Measurements from ENCODE around the gene DCP2. TPM values are rescaled to one million over a fixed set of nuclear protein-coding genes. Genes with fewer than 3 reads are reported as not detected.

DCP2 gene
- total RNA-seq, 1 donor from 2014 or later = 19.2 TPM

DNA sequence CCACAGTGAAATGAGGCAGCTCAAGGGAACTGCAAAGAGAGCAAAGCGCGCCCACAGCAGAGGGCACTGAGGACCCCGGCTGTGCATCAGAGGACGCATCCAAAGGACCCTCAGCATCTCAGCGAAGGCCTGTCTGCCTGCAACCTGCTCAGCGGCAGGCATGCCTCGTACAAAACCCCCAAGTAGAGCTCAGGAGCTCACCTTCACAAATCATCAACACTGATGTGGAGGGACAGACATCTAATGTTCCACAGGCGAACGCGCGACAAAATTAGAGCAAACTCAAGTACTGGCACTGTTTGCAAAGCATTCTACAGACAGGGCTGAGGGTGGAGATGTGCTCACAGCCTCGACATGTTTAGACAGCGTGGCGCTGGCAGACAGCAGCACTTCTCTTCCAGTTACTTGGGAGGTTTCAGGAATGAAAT lies 81.0 kb downstream of the DCP2 start:
- intact Hi-C loops (cut with DNase I) = no loop called here
- no peak for DNase-seq
- peak; percentile 38 for ATAC-seq (ENCODE audit: poor library complexity)

DNA sequence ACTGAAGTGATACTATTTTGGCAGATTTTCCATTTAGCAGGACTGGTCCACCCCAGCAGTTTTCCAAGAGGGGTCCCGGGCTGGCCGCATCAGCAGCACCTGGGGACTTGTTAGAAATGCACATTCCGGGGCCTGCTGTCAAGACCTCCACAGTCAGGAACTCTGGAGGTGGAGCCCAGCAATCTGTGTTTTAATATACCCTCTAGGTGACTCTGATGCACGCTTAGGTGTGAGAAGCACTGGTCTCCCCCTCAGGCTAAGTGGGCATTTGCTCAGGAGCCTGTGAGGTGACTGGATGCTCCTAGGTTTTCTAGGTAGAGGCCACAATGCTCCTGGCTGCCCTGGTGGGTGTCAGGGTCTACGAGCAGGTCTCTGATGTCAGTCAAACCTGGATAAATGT lies 81.7 kb downstream of the DCP2 start:
- intact Hi-C loops (cut with DNase I) = no loop called here
- ATAC-seq (ENCODE audit: poor library complexity) (no peak), DNase-seq (no peak)

DNA sequence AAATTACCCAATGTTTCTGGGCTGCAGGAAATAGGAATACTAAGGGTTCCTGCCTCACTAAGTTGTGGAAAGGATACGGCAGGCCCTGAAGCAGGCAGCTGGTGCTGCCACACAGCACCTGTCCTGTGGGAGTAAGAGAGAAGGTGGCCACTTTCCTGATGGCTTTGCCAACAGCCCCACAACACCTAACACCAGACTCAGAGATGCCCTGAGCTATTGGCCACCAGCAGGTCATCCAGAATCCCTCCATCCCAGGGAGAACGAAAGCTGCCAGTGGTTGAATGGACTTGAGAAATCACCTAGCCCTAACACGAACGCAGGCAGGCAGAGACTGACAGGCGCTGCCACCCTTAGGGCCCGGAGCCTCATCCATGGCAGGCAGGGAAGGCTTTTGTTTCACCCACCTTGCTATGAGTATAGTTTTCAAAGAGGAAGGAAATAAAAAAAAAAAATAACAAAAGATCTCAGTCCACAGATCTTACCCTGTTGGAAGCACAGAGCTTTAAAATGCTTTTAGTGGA lies 82.2 kb downstream of the DCP2 start:
- DNase-seq (no peak), ATAC-seq (ENCODE audit: poor library complexity) (no peak)
- intact Hi-C loops (cut with DNase I) = no loop called here

DNA sequence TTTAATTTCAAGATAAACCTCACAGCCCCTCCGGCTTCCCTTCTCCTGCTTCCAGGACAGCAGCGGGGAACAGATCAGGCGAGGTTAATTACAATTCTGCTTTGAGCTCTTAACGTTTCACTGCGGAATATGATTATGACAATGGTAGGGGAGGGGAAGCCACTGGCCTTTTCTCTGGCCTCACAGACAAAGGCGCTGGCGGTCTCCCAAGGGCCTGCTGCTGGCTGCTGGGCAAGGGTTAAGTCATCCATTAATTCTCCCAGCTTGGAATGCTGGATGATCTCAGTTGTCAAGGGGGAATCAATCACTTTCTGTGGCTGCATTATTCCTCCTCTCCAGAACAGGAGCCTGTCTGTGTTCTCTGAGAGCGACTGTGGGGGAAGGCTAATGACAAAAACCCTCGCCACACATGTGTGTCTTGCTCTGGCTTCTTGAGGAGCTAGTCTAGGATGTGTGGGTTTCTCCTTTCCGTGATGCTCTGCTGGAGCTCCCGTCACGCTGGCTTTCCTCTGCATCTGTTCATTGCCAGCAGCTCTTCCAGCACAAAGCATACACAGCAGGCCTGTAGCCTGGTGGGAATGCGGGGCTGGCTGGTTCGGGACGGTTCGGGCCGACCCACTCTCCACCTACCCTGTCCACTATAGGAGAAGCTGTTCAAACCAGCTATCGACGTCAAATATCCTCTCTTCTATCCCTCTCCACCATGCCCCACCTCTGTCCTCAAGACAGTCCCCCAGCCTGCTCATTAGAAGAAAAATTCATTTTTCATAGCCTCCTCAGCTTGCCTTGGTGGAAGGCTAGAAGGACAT lies 82.8 kb downstream of the DCP2 start:
- intact Hi-C loops (cut with DNase I) = no loop called here
- peak; percentile 76 for DNase-seq
- peak; percentile 41 for ATAC-seq (ENCODE audit: poor library complexity)

DNA sequence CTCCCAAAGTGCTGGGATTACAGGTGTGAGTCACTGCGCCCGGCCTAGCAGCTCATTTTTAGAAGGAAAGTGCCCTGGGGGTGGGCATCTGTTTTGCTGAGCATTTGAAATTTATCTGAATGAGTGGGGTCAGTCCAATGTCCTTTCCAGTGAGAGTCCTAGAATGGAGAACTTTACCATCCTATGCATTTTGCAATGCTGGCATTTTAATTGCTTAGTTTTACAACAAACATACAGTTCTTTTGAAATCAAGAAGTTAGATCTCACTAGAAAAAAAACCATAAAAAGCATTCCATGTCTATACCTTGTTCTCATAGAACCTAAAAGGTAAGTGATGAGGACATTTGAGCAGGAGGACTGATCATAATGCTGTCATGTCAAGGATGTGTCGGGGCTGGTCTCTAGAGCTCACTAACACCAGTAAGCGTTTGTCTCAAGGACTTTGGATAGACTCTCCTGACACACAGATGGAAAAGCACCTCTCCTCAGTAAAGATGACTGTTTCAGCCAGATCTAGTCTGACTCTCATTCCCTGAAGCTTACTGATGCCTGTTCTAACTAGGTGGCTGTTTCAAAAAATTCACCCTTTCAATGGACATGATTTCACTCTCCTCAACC lies 83.9 kb downstream of the DCP2 start:
- DNase-seq = no peak
- intact Hi-C loops (cut with DNase I) = no loop called here
- no peak for ATAC-seq (ENCODE audit: poor library complexity)

DNA sequence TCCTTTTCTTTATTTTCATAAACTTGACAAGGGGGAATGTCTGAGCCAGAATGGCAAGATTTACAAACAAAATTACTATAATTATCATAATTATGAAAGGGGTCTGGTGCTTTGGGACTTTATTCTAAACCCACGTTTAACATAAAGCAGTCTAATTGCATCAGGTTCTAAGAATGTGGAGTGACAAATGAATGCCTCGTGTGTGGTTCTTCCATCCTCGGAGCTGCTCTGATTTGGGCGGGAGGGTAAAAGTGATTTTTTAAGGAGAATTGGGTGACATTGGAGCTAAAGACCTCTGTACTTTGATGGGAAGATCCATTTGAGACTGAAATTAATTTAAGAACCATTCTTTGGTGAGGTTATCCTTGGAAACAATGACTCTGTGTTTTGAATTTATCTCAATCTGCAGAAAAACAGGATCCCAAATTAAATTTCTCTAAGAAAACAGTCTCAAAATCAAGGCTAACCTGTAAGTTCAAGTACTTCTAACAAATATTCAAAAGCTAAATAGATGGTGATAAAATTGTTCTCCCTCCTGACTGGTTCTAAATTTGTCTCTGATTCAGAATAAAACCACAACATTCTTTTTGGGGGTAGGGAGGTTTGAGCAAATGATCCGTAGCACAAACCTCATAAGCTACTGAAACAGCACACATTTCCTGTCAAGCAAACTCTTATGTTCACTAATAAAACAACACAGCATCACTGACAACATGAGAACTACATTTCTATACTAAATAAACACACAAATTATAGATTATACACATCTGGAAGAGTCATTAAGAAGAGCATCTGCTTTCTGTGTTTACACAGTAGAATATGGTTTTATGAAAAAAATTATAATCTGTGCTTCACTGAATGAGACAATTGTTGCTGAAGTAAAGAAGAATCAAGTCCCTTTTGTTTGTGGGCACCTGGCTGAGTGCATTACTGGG lies 85.5 kb downstream of the DCP2 start:
- intact Hi-C loops (cut with DNase I) = no loop called here
- DNase-seq = no peak
- no peak for ATAC-seq (ENCODE audit: poor library complexity)

DNA sequence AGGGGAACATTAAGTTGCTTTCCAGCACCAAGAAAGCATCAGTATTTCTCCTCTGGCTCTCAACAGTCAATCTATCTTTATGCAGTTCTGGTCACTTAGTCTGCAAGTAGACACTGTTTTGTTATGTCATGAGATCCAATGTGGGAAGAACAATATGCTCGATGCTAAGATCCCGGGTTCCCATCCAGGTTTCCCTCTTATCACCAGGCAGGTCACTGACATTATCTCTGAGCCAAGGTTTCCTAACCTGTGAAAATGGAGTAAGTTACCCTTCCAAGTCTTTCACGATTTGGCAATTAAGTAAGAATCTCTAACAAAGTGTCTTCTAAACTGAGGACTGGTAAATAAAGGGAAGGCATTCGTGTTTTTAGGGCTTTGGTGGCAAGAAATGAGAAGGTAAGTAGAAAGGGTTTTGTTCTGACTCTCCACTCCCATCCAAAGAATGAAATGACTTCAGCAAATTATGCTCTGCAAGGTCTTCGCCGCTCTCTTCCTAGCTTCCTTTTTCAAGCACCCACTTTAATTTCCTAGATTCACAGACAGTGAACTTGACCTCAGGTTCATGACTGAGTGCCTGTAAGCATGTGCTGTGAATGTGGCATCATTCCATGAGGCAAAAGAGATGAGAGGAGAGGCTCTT lies 86.4 kb downstream of the DCP2 start:
- DNase-seq = no peak
- intact Hi-C loops (cut with DNase I) = no loop called here
- no peak for ATAC-seq (ENCODE audit: poor library complexity)

DNA sequence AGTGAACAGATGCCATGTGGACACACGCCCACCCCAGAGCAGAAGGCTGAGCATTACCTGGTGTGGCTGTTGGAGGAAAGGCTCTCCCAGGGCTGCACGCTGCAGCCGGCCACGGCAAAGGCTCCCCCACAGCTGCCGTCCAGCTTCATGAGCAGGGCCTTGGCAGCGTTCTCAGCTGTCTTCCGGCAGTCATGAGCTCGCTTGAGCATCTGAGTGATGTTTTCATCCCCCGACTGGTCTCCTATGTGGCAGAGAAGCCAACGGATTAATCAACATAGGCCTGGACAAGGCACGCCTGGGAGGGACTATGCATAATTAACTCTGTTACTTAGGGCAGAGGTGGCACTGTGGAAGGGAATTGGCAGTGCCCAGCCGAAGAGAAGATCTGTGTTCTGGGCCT lies 87.3 kb downstream of the DCP2 start:
- intact Hi-C loops (cut with DNase I) = no loop called here
- no peak for DNase-seq
- ATAC-seq (ENCODE audit: poor library complexity) = peak; percentile 37

DNA sequence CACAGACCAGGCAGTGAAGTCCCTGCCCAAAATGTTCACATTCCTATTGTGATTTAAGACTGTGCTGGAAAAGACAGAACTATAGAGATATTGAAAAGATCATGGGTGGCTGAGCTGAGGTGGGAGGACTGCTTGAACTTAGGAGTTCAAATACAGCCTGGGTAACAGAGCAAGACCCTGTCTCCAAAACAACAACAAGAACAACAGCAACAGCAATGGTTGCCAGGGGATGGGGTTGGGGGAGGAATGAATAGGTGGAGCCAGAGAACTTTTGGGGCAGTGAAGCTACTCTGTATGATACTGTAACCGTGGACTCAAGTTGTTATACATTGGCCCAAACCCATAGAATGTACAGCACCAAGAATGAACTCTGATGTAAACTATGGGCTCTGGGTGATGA lies 88.2 kb downstream of the DCP2 start:
- intact Hi-C loops (cut with DNase I) = no loop called here
- ATAC-seq (ENCODE audit: poor library complexity) (no peak), DNase-seq (no peak)

DNA sequence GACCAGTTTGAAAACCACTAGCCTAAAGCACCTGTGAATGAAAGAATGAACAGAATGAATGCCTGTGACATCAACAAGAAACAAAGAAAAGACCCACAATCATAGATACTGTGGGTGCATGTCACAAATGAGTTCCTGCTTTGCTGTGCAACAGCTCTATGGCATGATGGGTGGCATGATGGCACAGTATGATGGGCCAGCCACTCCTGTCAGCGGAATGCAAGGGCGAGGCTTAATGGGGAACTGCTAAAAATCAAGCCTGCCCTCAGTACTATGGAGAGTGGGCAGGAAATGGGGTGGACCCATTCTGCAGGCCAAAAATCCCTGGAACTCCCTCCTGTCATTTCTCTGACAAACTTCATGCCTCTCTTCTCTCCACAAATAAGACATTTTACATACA lies 89.0 kb downstream of the DCP2 start:
- ATAC-seq (ENCODE audit: poor library complexity) = no peak
- intact Hi-C loops (cut with DNase I) = no loop called here
- DNase-seq = no peak

DNA sequence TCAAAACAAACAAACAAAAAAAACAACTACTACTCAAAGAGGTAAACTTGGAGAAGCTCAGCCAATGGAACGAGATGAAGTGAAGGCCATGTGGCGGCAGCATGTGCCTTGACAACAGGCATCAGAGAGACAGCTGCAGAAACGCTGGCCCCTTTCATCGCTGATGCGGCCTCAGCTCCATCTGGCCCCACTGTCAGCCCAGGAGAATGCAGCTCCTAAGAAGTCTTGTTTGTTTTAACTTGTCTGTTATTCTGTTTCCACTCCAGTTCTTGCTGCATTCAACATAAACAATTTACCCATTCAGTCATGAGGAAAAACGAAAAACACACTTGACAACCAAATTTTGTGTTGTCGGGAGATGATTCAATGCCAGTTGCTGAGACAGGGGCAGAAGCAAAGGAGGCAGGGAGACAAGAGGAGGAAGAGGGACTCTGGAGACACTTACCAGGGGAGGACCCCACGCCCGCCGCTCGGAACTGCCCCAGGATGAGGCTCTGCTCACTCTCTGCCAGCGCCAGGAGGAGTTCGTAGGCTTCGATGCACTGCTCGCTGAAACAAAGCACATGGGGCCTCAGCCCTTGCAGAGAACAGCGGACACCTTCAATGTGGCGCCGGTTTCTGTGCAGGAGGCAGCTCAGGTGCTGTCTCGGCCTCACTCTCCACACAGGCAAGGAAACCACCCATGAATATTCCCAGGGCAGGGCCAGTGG lies 91.2 kb downstream of the DCP2 start:
- intact Hi-C loops (cut with DNase I) = no loop called here
- ATAC-seq (ENCODE audit: poor library complexity) (no peak), DNase-seq (no peak)

DNA sequence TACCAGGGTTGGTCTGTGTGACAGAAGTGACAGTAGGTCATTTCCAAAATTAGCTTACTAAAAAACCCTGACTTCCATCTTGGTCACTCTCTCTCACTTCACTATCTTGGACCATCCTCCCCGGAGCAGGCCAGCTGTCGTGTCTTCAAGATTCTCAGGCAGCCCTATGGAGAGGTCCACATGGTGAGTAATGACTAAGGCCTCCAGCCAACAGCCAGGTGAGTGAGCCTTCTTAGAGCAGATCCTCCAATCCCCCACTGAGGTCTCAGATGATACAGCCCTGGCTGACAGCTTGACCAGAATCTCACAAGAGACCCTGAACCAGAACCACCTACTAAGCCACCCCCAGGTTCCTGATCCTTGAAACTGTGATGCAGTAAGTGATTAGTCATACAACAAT lies 92.0 kb downstream of the DCP2 start:
- intact Hi-C loops (cut with DNase I) = no loop called here
- DNase-seq (no peak), ATAC-seq (ENCODE audit: poor library complexity) (no peak)

Other genes starting within 250 kb of the DCP2 start
- 33.1 TPM for gene APC, start 238.9 kb upstream of the DCP2 start, total RNA-seq
- 24.8 TPM for gene SRP19, start 115.5 kb upstream of the DCP2 start, total RNA-seq
- 112 TPM for gene REEP5, start 54.6 kb upstream of the DCP2 start, total RNA-seq